Gastroesophageal sphincter (tissue), 3 donors: ENCODE data around the gene TXLNA.

Source experiments
- CTCF ChIP-seq, 4 experiments: fragments of 200-600 bp in 2 of 4; fragments of 450-650 bp in 2 of 4; sonication (generic) in 1 of 4; IDR thresholded peaks; one replicate each; pipeline ENCODE4 v1.5.1; 2017 to 2019; ENCODE audit warnings: antibody characterized with exemption in 4 of 4, mild to moderate bottlenecking in 2 of 4, moderate library complexity in 2 of 4
- EP300 ChIP-seq: sonication (generic); formaldehyde crosslinking; IDR thresholded peaks from one replicate; pipeline ENCODE4 v1.6.1; 2017; ENCODE audit warnings: antibody characterized with exemption, mild to moderate bottlenecking
- POLR2A ChIP-seq, 2 donors: fragments of 450-650 bp; IDR thresholded peaks; one replicate each; pipeline ENCODE4 v1.6.1; 2017; ENCODE audit warnings: antibody characterized with exemption in 2 of 2, mild to moderate bottlenecking in 2 of 2, moderate library complexity in 1 of 2
- POLR2AphosphoS5 ChIP-seq: sonication (generic); formaldehyde crosslinking; IDR thresholded peaks from one replicate; pipeline ENCODE4 v1.6.1; 2017; ENCODE audit warnings: antibody characterized with exemption

- no peak for TF ChIP-seq CTCF (IDR thresholded peaks at IDR 0.05)
- TF ChIP-seq POLR2AphosphoS5, result no peak
- TF ChIP-seq POLR2A (IDR thresholded peaks at IDR 0.05), result no peak
- TF ChIP-seq EP300, result no peak
Measured at GRCh38 chr1:32194984-32195383, 15.5 kb downstream of the TXLNA start.
